OCI-LY3 (cell line): ENCODE data around the gene EPB41L4A.

Experiments used
- H2AFZ ChIP-seq: fragments of 200-600, 300-600 bp; shearing (Covaris generic); 2 replicates; pipeline ENCODE4 v1.6.0; 2014; ENCODE audit warnings: antibody characterized with exemption, low read depth, low read length
- H3K27ac ChIP-seq: fragments of 200-600, 300-600 bp; sonication (generic); 2 replicates; pipeline ENCODE4 v1.5.1; 2014; ENCODE audit warnings: mild to moderate bottlenecking, low read length, moderate library complexity, mixed read lengths
- H3K27me3 ChIP-seq: fragments of 200-600, 300-600 bp; sonication (generic); 2 replicates; pipeline ENCODE4 v1.6.1; 2014; ENCODE audit warnings: low read depth, low read length, mixed read lengths
- H3K36me3 ChIP-seq: fragments of 200-600, 300-600 bp; sonication (generic); replicated peaks from 2 replicates; pipeline ENCODE3; 2014; ENCODE audit warnings: low read depth, low read length, mixed read lengths
- H3K4me1 ChIP-seq: fragments of 300-600, 200-600 bp; sonication (generic); 2 replicates; pipeline ENCODE4 v1.6.1; 2014; ENCODE audit warnings: low read length, mixed read lengths
- H3K4me2 ChIP-seq: fragments of 200-600, 300-600 bp; sonication (generic); 2 replicates; pipeline ENCODE4 v1.6.1; 2014; ENCODE audit warnings: low read length, mixed read lengths
- H3K4me3 ChIP-seq: fragments of 300-600, 200-600 bp; sonication (generic); 2 replicates; pipeline ENCODE4 v1.5.1; 2014; ENCODE audit warnings: antibody characterized with exemption, mild to moderate bottlenecking, low read length, moderate library complexity
- H3K79me2 ChIP-seq: fragments of 300-600, 200-600 bp; shearing (Covaris generic); 2 replicates; pipeline ENCODE4 v1.6.1; 2014; ENCODE audit warnings: mild to moderate bottlenecking, low read length, mixed read lengths
- H3K9ac ChIP-seq: fragments of 300-600, 200-600 bp; shearing (Covaris generic); 2 replicates; pipeline ENCODE4 v1.6.0; 2014; ENCODE audit warnings: mild to moderate bottlenecking, low read length, moderate library complexity
- H3K9me3 ChIP-seq: fragments of 200-600, 300-600 bp; shearing (Covaris generic); 2 replicates; pipeline ENCODE4 v1.6.1; 2014; ENCODE audit warnings: low read length, mixed read lengths; ENCODE audit not compliant: insufficient read depth
- H4K20me1 ChIP-seq: fragments of 200-600, 300-600 bp; sonication (generic); 2 replicates; pipeline ENCODE4 v1.6.1; 2016; ENCODE audit warnings: low read length, mixed read lengths; ENCODE audit not compliant: insufficient read depth
- CTCF ChIP-seq: fragments of 200-600, 300-600 bp; sonication (generic); IDR thresholded peaks from 2 replicates; pipeline ENCODE4 v1.5.1; 2014; ENCODE audit warnings: antibody characterized with exemption, low read length, low read depth
- EZH2phosphoT487 ChIP-seq: fragments of 200-600 bp; shearing (Covaris generic); IDR thresholded peaks from 2 replicates; pipeline ENCODE4 v1.6.1; 2018; ENCODE audit warnings: antibody characterized with exemption, mixed run types, low read depth

EPB41L4A gene

DNA sequence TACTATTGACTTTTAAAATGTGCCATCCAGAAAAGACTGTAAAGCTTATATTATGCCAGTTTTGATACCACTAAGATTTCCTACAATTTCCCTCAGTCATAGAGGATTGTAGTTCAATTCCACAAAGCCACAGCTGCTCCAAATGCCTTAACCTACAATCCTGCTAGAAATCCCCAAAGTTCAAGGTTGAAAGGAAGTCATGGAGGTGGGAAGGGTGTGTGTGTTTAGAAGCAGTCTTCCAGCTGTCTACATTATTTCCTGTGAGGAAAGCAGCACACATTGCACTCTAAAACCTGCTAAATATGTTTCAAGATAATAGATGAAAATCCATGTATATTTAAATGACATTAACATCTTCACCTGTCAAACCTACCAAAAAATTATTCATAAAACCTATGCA, 11.8 kb downstream of the EPB41L4A start:
- Histone ChIP-seq H3K9ac (no peak overlapping the region), H3K4me3 (no peak overlapping the region), H3K4me2 (no peak overlapping the region), H4K20me1 (no peaks in the 10 kb centered on the region), H3K27me3 (no peaks in the 10 kb centered on the region), H3K36me3 (no peaks in the 10 kb centered on the region), H3K79me2 (no peaks in the 10 kb centered on the region), H3K4me1 (peaks cover 5% of the 10 kb centered on the region; the same call in 1 of the 2 replicates), H3K9me3 (no peaks in the 10 kb centered on the region), H3K27ac (no peak overlapping the region), H2AFZ (no peak overlapping the region)
- TF ChIP-seq EZH2phosphoT487 (no peak), CTCF (no peak)

GRCh38 chr5:112403069-112403468, 16.0 kb downstream of the EPB41L4A start:
- Histone ChIP-seq H3K27me3 (no peaks in the 10 kb centered on the region), H3K27ac (no peak overlapping the region), H3K79me2 (no peaks in the 10 kb centered on the region), H2AFZ (no peak overlapping the region), H3K36me3 (no peaks in the 10 kb centered on the region), H4K20me1 (no peaks in the 10 kb centered on the region), H3K9ac (no peak overlapping the region), H3K9me3 (no peaks in the 10 kb centered on the region), H3K4me2 (no peak overlapping the region), H3K4me3 (no peak overlapping the region), H3K4me1 (peaks cover 2% of the 10 kb centered on the region; the same call in 1 of the 2 replicates)
- TF ChIP-seq EZH2phosphoT487 (no peak), CTCF (no peak)

DNA sequence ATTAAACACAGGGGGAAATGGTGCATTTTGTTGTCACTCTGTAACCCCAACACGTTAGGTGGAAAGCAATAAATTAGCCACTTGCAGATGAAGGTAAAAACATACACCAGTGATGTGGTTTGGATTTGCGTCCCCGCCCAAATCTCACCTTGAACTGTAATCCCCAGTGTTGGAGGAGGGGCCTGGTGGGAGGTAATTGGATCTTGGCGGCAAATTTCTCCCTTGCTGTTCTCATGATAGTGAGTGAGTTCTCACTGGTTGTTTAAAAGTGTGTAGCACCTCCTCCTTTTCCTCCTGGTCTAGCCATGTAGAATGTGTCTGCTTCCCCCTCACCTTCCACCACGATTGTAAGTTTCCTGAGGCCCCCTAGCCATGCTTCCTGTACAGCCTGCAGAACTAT, 17.2 kb downstream of the EPB41L4A start:
- Histone ChIP-seq H3K79me2 (no peaks in the 10 kb centered on the region), H3K36me3 (no peaks in the 10 kb centered on the region), H2AFZ (no peak overlapping the region), H3K27me3 (no peaks in the 10 kb centered on the region), H4K20me1 (no peaks in the 10 kb centered on the region), H3K4me2 (no peak overlapping the region), H3K27ac (no peak overlapping the region), H3K4me1 (peaks cover 2% of the 10 kb centered on the region; the same call in 1 of the 2 replicates), H3K9ac (no peak overlapping the region), H3K4me3 (no peak overlapping the region), H3K9me3 (no peaks in the 10 kb centered on the region)
- no peak for TF ChIP-seq CTCF
- TF ChIP-seq EZH2phosphoT487 = no peak

DNA sequence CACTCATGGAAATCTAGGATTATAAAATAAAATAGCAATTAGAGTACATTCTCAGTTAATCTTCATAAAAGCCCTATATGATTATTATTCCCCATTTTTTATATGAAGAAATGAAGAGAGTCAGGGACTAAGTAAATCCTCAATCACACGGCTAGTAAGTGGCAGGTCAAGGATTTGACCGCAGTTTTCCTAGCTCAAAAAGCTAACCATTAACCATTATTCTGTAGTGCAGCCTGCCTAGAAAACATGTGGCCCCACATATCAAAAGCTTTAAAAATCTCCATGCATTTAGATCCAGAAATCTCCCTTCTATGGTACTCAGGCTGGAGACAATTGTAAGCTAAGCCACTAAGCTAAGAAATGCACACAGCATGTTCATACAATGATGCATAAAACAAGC, 21.4 kb downstream of the EPB41L4A start:
- no peaks in the 10 kb centered on the region for H3K36me3 ChIP-seq
- H3K4me1 ChIP-seq = no peaks in the 10 kb centered on the region
- TF ChIP-seq CTCF (no peak), EZH2phosphoT487 (no peak)
- H4K20me1 ChIP-seq = no peaks in the 10 kb centered on the region
- H2AFZ ChIP-seq = no peak overlapping the region
- no peak overlapping the region for H3K9ac ChIP-seq
- H3K4me2 ChIP-seq = no peak overlapping the region
- no peaks in the 10 kb centered on the region for H3K9me3 ChIP-seq
- no peak overlapping the region for H3K27ac ChIP-seq
- H3K4me3 ChIP-seq = no peak overlapping the region
- H3K27me3 ChIP-seq = no peaks in the 10 kb centered on the region
- no peaks in the 10 kb centered on the region for H3K79me2 ChIP-seq
